Measurements from ENCODE around the gene PCDHB16.

PCDHB16 gene

DNA sequence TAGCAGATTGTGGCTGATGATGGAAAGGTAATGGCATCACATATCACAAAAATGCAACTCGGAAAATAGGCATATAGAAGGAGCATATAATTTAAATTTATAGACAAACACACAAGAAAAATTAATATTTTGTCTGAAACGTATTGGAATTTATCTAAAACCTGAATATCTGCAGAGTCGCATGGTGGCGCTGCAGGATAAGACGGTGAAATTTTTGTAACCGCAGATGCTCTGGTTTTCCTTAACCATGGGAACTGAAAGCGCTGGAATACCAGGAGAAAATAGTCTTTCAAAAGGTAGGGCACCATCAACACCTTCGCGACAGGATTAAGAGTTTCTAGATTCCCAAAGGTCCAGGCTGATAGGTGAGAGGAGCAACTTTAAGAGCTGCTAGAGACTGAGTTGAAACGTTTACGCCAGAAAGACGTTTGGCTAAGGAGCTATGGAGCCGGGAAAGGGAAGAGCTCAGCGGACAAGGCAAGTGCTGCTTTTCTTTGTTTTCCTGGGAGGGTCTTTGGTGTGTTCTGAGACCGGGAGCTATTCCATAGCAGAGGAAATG lies 52.0 kb downstream of the PCDHB16 start:
- no peak for DNase-seq

Data from right forelimb (tissue), 1 donor.